ENCODE measurements around the gene DOCK9. TPM values are rescaled to one million over a fixed set of nuclear protein-coding genes. Genes with fewer than 3 reads are reported as not detected.

The DOCK9 gene
- total RNA-seq, 1 donor from 2014 or later: 88.4 TPM

GRCh38 chr13:98984118-98984517 lies 6.3 kb upstream of the DOCK9 start:
- no peak overlapping the region for H3K4me3 ChIP-seq
- TF ChIP-seq POLR2AphosphoS5 (IDR thresholded peaks at IDR 0.05; ENCODE audit: insufficient read depth in 1 of 2, low read depth in 1 of 2) (no peak), POLR2A (IDR thresholded peaks at IDR 0.05) (no peak)
- TF ChIP-seq, protein P1, sequence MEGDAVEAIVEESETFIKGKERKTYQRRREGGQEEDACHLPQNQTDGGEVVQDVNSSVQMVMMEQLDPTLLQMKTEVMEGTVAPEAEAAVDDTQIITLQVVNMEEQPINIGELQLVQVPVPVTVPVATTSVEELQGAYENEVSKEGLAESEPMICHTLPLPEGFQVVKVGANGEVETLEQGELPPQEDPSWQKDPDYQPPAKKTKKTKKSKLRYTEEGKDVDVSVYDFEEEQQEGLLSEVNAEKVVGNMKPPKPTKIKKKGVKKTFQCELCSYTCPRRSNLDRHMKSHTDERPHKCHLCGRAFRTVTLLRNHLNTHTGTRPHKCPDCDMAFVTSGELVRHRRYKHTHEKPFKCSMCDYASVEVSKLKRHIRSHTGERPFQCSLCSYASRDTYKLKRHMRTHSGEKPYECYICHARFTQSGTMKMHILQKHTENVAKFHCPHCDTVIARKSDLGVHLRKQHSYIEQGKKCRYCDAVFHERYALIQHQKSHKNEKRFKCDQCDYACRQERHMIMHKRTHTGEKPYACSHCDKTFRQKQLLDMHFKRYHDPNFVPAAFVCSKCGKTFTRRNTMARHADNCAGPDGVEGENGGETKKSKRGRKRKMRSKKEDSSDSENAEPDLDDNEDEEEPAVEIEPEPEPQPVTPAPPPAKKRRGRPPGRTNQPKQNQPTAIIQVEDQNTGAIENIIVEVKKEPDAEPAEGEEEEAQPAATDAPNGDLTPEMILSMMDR (IDR thresholded peaks at IDR 0.05): no peak
- no peaks in the 10 kb centered on the region for H3K9me3 ChIP-seq
- H3K27ac ChIP-seq: no peak overlapping the region
- H3K27me3 ChIP-seq: no peaks in the 10 kb centered on the region
- peaks cover under 1% of the 10 kb centered on the region for H3K4me1 ChIP-seq
- intact Hi-C loops (cut with DNase I): no loop called here
- no peaks in the 10 kb centered on the region for H3K36me3 ChIP-seq
- no peak for DNase-seq (ENCODE audit: extremely low spot score in 2 of 2)

DNA sequence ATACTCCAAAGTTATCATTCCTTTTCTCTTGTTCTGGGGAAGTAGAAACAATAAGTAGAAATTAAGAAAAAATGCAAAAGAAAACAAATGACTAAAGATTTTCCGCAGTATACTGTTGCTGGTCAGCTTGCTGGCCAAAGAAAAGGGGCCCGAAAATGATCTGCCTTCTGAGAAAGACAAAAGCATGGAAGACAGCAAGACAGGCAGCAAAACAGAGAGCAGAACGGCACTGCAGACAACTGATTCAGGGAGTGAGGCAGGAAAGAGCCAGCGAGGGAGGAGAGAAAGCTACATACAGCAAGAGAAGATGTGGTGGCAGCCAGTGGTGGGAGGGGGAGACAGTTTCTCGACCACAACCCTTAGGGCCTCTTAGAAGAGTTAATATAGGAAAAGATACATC lies 5.3 kb upstream of the DOCK9 start:
- Histone ChIP-seq H3K27me3 (no peaks in the 10 kb centered on the region), H3K36me3 (no peaks in the 10 kb centered on the region), H3K4me1 (peaks cover 9% of the 10 kb centered on the region), H3K9me3 (no peaks in the 10 kb centered on the region), H3K4me3 (no peak overlapping the region), H3K27ac (no peak overlapping the region)
- DNase-seq (ENCODE audit: extremely low spot score in 2 of 2): no peak
- TF ChIP-seq POLR2A (IDR thresholded peaks at IDR 0.05) (no peak), POLR2AphosphoS5 (IDR thresholded peaks at IDR 0.05; ENCODE audit: insufficient read depth in 1 of 2, low read depth in 1 of 2) (no peak)
- TF ChIP-seq, protein P1 (IDR thresholded peaks at IDR 0.05): no peak
- intact Hi-C loops (cut with DNase I): no loop called here

DNA sequence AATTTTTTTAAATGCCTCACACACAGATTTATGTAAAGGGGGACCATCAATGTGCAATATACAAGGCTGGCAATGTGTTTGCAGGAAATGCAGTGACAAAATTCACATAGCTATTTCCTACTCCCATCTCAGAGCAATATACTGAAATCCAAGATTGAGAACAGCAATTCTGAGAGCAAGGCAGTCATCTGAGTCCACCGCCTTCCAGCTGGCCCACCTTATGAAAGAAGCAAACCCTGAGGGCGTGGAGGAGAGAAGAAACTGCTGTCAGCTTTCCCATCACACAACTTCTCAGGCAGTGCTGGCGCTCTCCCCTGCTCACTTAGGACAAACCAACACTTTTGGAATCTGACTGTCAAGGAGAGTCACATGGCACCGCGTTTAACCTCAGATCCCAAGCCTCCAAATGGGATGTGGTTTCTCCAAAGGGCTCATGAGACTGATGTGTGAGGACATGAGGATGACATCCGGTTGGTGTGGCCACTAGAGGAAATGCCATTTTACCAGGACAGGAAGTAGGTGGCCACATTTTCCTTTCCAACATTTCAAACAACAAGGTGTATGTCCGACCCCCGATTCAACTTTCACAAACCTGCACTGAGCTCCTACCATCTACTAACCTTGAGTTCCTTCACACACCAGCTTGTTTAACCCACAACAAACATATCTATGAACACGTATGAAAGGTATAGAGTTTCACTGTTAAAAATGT lies 3.7 kb upstream of the DOCK9 start:
- no peak overlapping the region for H3K4me3 ChIP-seq
- TF ChIP-seq POLR2A (IDR thresholded peaks at IDR 0.05) (no peak), POLR2AphosphoS5 (IDR thresholded peaks at IDR 0.05; ENCODE audit: insufficient read depth in 1 of 2, low read depth in 1 of 2) (no peak)
- TF ChIP-seq, protein P1 (IDR thresholded peaks at IDR 0.05): no peak
- no peak for DNase-seq (ENCODE audit: extremely low spot score in 2 of 2)
- no peak overlapping the region for H3K27ac ChIP-seq
- no peaks in the 10 kb centered on the region for H3K36me3 ChIP-seq
- no peaks in the 10 kb centered on the region for H3K27me3 ChIP-seq
- peaks cover 25% of the 10 kb centered on the region for H3K4me1 ChIP-seq
- H3K9me3 ChIP-seq: no peaks in the 10 kb centered on the region
- intact Hi-C loops (cut with DNase I): no loop called here

DNA sequence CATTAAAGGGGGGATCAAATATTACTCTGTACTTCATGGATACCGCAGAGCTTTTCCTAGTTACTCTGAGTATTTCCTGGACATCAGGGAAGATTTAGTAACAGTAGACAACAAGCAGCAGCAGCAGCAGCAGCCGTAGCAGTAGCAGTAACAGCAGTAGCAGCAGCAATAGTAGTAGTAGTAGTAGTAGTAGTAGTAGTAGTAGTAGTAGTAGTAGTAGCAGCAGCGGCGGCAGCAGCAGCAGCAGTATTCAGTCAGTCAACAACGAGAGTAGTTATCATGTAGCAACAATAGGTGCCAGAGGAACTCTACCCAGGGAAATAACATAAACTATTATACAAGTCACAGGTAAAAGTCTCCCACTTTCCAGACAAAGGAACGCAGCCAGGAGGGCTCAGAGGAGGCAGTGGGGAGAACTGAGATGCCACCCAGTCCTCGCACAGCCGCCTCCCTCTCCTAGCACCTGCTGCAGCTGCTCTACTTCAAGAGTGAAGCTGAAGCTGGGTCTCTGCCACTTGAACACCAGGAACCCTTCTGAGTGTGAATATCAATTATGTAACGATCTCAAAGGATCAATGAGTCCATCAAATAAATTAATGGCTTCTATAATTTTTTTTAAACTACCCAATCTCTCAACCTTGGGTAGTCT lies 1.3 kb upstream of the DOCK9 start:
- intact Hi-C loops (cut with DNase I): no loop called here
- TF ChIP-seq, protein P1 (IDR thresholded peaks at IDR 0.05): no peak
- no peak for TF ChIP-seq POLR2AphosphoS5 (IDR thresholded peaks at IDR 0.05; ENCODE audit: insufficient read depth in 1 of 2, low read depth in 1 of 2)
- TF ChIP-seq POLR2A (IDR thresholded peaks at IDR 0.05): no peak

GRCh38 chr13:98978280-98978679 lies 416 bp upstream of the DOCK9 start:
- no peak for DNase-seq (ENCODE audit: extremely low spot score in 2 of 2)
- Histone ChIP-seq H3K4me1 (peaks cover 31% of the 10 kb centered on the region), H3K27me3 (no peaks in the 10 kb centered on the region), H3K4me3 (peak overlapping the region; percentile 41 to 45), H3K36me3 (no peaks in the 10 kb centered on the region), H3K27ac (peak overlapping the region; percentile 79), H3K9me3 (no peaks in the 10 kb centered on the region)
- intact Hi-C loops (cut with DNase I): no loop called here
- TF ChIP-seq, protein P1 (IDR thresholded peaks at IDR 0.05): no peak
- TF ChIP-seq POLR2AphosphoS5 (IDR thresholded peaks at IDR 0.05; ENCODE audit: insufficient read depth in 1 of 2, low read depth in 1 of 2) (peak in 1 of 2 donors; percentile 5), POLR2A (IDR thresholded peaks at IDR 0.05) (no peak)

More for the DNA sequence above, 1.3 kb upstream of the DOCK9 start:
- no peak for DNase-seq (ENCODE audit: extremely low spot score in 2 of 2)
- Histone ChIP-seq H3K9me3 (no peaks in the 10 kb centered on the region), H3K4me3 (no peak overlapping the region), H3K27me3 (no peaks in the 10 kb centered on the region), H3K36me3 (no peaks in the 10 kb centered on the region), H3K27ac (peak overlapping the region; percentile 79), H3K4me1 (peaks cover 31% of the 10 kb centered on the region)
